HCT116 (cell line): ENCODE measurements around the gene PCDHB14. TPM values are rescaled to one million over a fixed set of nuclear protein-coding genes. Genes with fewer than 3 reads are reported as not detected.

ENCODE experiments used
- total RNA-seq: library from RNA; stranded (reverse); gene quantifications from one replicate; pipeline ENCODE4 v1.2.1, GENCODE V29; 2021; ENCODE audit not compliant: unreplicated experiment

PCDHB14 gene
- total RNA-seq, 1 experiment from 2014 or later, result 0.27 TPM

Other genes starting within 250 kb of the PCDHB14 start
- not detected for gene PCDHB1, start 172.0 kb upstream of the PCDHB14 start, total RNA-seq
- not detected for gene PCDHB2, start 128.7 kb upstream of the PCDHB14 start, total RNA-seq
- gene PCDHB3, start 122.9 kb upstream of the PCDHB14 start, total RNA-seq, result 0.10 TPM
- not detected for gene PCDHB4, start 101.5 kb upstream of the PCDHB14 start, total RNA-seq
- gene PCDHB5, start 88.1 kb upstream of the PCDHB14 start, total RNA-seq, result not detected
- not detected for gene PCDHB6, start 73.3 kb upstream of the PCDHB14 start, total RNA-seq
- not detected for gene PCDHB7, start 50.7 kb upstream of the PCDHB14 start, total RNA-seq
- not detected for gene PCDHB8, start 45.6 kb upstream of the PCDHB14 start, total RNA-seq
- not detected for gene PCDHB16, start 41.0 kb upstream of the PCDHB14 start, total RNA-seq
- 0.07 TPM for gene PCDHB9, start 36.2 kb upstream of the PCDHB14 start, total RNA-seq
- not detected for gene PCDHB10, start 31.0 kb upstream of the PCDHB14 start, total RNA-seq
- 0.07 TPM for gene PCDHB11, start 23.7 kb upstream of the PCDHB14 start, total RNA-seq
- not detected for gene PCDHB12, start 14.6 kb upstream of the PCDHB14 start, total RNA-seq
- gene PCDHB13, start 9.4 kb upstream of the PCDHB14 start, total RNA-seq, result 0.22 TPM
- gene PCDHB15, start 22.1 kb downstream of the PCDHB14 start, total RNA-seq, result 0.07 TPM
- 0.42 TPM for gene SLC25A2, start 80.7 kb downstream of the PCDHB14 start, total RNA-seq
- 40.9 TPM for gene TAF7, start 97.4 kb downstream of the PCDHB14 start, total RNA-seq
- gene PCDHGA1, start 107.2 kb downstream of the PCDHB14 start, total RNA-seq, result 0.05 TPM
- gene PCDHGA2, start 115.4 kb downstream of the PCDHB14 start, total RNA-seq, result not detected
- gene PCDHGA3, start 120.5 kb downstream of the PCDHB14 start, total RNA-seq, result not detected
- 0.15 TPM for gene PCDHGB1, start 126.8 kb downstream of the PCDHB14 start, total RNA-seq
- gene PCDHGA4, start 131.7 kb downstream of the PCDHB14 start, total RNA-seq, result not detected
- gene PCDHGB2, start 136.7 kb downstream of the PCDHB14 start, total RNA-seq, result 0.34 TPM
- 0.05 TPM for gene PCDHGA5, start 140.8 kb downstream of the PCDHB14 start, total RNA-seq
- 0.10 TPM for gene PCDHGB3, start 146.9 kb downstream of the PCDHB14 start, total RNA-seq
- gene PCDHGA6, start 150.5 kb downstream of the PCDHB14 start, total RNA-seq, result 0.07 TPM
- gene PCDHGA7, start 159.4 kb downstream of the PCDHB14 start, total RNA-seq, result not detected
- gene PCDHGB4, start 164.4 kb downstream of the PCDHB14 start, total RNA-seq, result not detected
- not detected for gene PCDHGA8, start 169.3 kb downstream of the PCDHB14 start, total RNA-seq
- gene PCDHGB5, start 174.6 kb downstream of the PCDHB14 start, total RNA-seq, result 0.15 TPM
- gene PCDHGA9, start 179.4 kb downstream of the PCDHB14 start, total RNA-seq, result 0.34 TPM
- gene PCDHGB6, start 184.7 kb downstream of the PCDHB14 start, total RNA-seq, result 0.22 TPM
- gene PCDHGA10, start 189.6 kb downstream of the PCDHB14 start, total RNA-seq, result 3.8 TPM
- 0.54 TPM for gene PCDHGB7, start 194.3 kb downstream of the PCDHB14 start, total RNA-seq
- 0.39 TPM for gene PCDHGA11, start 197.7 kb downstream of the PCDHB14 start, total RNA-seq
- gene PCDHGA12, start 207.2 kb downstream of the PCDHB14 start, total RNA-seq, result 0.17 TPM